Bronchial epithelial cell (primary cell): ENCODE data around the gene NDUFAF5. TPM values are rescaled to one million over a fixed set of nuclear protein-coding genes. Genes with fewer than 3 reads are reported as not detected.

Experiments used
- DNase-seq: peaks from one replicate; pipeline ENCODE4 v3.0.0-alpha.2; 2010; ENCODE audit warnings: low read depth
- FAIRE-seq: peaks from 2 replicates; lab custom pipeline; 2011; peaks lifted over from hg19 to GRCh38; lab: Jason Lieb, UNC
- H3K27me3 ChIP-seq: 2 replicates; pipeline ENCODE4 v1.5.1; 2011; ENCODE audit warnings: low read length; ENCODE audit not compliant: control insufficient read depth, insufficient read depth
- H3K36me3 ChIP-seq: 2 replicates; pipeline ENCODE4 v1.5.1; 2011; ENCODE audit warnings: low read length; ENCODE audit not compliant: control insufficient read depth, insufficient read depth
- H3K4me3 ChIP-seq: 2 replicates; pipeline ENCODE4 v1.5.1; 2011; ENCODE audit warnings: mild to moderate bottlenecking, low read depth, low read length, control low read depth
- total RNA-seq: library from RNA; depleted of rRNA; stranded (reverse); fragments of >200 nt; gene quantifications from 2 replicates; pipeline ENCODE4 v1.2.1, GENCODE V29; 2014
- TF ChIP-seq, protein P1 (sequence below): IDR thresholded peaks from 2 replicates; pipeline ENCODE4 v1.5.1; 2011; ENCODE audit warnings: mild to moderate bottlenecking, moderate library complexity, low read length, control low read depth, inconsistent platforms; ENCODE audit not compliant: insufficient read depth, severe bottlenecking

Gene NDUFAF5
- total RNA-seq, 1 donor from 2014 or later: 15.0 TPM

DNA sequence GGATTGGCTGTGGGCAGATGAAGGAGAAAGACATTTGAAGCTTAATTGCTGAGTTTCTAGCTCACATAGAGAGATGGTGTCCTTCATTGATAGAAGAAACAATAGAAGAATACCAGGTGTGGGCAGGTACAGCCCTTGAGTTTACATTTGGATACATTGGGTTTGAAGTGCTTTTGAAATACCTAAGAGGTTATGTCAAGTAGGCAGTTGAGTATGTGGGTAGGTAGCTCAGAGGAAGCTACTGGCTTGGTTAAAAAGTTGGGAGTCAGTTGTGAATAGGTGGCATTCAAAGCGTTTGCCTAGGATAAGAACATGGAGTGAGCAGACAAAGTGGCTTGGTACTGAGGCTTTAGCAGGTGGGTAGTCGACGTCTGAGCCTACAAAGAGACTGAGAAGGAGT lies 25.0 kb downstream of the NDUFAF5 start:
- H3K4me3 ChIP-seq: no peak overlapping the region
- H3K36me3 ChIP-seq: peaks cover 11% of the 10 kb centered on the region
- FAIRE-seq (no peak), DNase-seq (no peak)
- no peaks in the 10 kb centered on the region for H3K27me3 ChIP-seq
- TF ChIP-seq, protein P1, sequence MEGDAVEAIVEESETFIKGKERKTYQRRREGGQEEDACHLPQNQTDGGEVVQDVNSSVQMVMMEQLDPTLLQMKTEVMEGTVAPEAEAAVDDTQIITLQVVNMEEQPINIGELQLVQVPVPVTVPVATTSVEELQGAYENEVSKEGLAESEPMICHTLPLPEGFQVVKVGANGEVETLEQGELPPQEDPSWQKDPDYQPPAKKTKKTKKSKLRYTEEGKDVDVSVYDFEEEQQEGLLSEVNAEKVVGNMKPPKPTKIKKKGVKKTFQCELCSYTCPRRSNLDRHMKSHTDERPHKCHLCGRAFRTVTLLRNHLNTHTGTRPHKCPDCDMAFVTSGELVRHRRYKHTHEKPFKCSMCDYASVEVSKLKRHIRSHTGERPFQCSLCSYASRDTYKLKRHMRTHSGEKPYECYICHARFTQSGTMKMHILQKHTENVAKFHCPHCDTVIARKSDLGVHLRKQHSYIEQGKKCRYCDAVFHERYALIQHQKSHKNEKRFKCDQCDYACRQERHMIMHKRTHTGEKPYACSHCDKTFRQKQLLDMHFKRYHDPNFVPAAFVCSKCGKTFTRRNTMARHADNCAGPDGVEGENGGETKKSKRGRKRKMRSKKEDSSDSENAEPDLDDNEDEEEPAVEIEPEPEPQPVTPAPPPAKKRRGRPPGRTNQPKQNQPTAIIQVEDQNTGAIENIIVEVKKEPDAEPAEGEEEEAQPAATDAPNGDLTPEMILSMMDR: no peak

DNA sequence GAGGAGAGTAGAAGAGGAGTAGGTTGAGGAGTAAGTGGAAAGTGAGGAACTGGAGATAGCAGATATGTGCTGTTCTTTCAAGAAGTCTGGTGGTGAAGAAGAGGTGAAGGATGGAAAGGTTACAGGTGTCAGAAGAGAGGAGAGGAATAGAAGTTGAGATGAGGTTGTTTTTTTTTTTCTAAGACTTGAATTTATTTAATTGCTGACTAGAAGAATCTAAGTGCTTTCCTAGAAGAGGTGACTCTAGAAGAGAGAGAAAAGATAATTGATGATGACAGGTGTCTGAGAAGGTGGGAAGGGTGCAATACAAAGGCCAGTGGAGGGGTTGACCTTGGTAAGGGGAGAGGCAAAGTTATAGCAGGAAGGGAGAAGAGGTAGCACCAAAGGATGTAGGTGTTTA lies 25.6 kb downstream of the NDUFAF5 start:
- FAIRE-seq: no peak

DNA sequence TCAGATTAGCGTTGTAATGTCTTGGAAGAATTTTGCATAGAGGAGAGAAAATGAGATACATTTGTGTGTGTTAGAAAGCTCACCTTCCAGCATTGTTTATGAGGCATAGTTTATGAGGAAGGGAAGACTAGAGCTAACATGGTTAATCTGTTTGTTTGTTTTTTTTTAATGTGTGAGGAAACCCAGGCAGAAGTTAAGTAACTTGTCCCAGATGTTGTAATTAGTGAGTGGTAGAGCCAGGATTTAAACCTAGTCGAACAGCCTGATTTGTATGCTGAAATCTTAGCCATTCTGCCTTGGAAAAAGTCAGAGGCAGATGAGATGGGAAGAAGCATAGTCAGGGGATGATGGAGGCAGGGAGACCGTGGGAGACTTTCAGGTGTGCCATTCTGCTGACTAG lies 29.1 kb downstream of the NDUFAF5 start:
- no peaks in the 10 kb centered on the region for H3K27me3 ChIP-seq
- DNase-seq (no peak), FAIRE-seq (no peak)
- H3K4me3 ChIP-seq: no peak overlapping the region
- TF ChIP-seq, protein P1: no peak
- H3K36me3 ChIP-seq: peaks cover 11% of the 10 kb centered on the region

More for the DNA sequence above, 25.6 kb downstream of the NDUFAF5 start:
- TF ChIP-seq, protein P1: no peak
- DNase-seq: no peak
- no peaks in the 10 kb centered on the region for H3K27me3 ChIP-seq
- H3K4me3 ChIP-seq: no peak overlapping the region
- peaks cover 11% of the 10 kb centered on the region for H3K36me3 ChIP-seq

DNA sequence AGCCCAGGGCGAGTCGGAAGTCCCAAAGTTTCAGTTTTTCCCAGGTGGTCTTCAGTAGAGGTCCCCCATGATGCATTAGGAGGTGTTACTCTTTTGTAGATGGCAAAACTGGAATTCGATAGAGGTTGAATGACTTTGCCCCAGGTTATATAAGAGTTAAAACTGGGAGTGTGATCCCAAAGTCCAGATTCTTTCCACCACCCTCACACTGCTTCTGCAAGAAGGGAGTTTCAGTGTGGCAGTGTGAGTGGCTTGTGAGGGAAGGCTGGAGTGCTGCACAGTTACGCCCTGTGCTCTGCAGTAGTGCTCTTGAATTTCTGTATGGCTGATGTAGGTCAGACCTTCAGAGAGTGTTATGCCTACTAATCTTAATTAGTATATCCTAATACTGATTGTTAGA lies 29.8 kb downstream of the NDUFAF5 start:
- no peak overlapping the region for H3K4me3 ChIP-seq
- H3K36me3 ChIP-seq: peaks cover 9% of the 10 kb centered on the region
- TF ChIP-seq, protein P1: no peak
- DNase-seq (no peak), FAIRE-seq (no peak)
- no peaks in the 10 kb centered on the region for H3K27me3 ChIP-seq

DNA sequence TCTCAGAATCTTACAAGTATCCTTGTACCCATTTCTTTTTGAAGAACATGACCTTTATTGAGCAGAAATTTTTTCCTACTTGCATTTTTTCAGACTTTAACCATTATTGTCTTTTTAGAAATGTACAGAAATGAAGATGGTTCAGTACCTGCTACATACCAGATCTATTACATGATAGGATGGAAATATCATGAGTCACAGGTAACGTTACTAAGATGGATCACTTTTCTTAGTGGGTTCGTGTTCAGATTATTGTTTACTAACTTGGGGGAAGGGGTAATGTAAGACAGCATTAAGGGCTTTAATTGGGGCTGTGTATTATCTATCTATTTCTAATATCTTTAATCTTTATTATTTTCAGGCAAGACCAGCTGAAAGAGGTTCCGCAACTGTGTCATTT lies 31.9 kb downstream of the NDUFAF5 start:
- TF ChIP-seq, protein P1: no peak
- Histone ChIP-seq H3K4me3 (no peak overlapping the region), H3K27me3 (no peaks in the 10 kb centered on the region), H3K36me3 (peaks cover 5% of the 10 kb centered on the region)
- DNase-seq (peak; percentile 72), FAIRE-seq (no peak)

DNA sequence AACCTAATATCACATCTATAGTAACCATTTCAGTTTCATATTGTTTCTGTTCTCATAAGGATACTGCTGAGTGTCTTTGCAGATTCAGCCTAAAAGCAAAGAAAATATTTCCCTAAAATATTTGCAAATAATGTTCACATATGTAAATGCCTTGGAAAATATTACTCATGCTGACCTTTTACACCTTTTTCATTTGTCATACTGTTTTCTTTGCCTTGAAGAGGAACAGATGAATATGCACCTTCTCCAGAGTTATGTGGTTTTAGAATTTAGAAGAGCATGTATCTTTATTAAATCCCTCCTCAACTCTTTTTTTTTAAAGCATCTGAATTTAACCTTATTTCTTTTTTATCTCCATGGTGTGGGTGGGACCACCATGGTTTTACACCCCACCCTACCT lies 32.5 kb downstream of the NDUFAF5 start:
- DNase-seq: peak; percentile 64
- Histone ChIP-seq H3K4me3 (no peak overlapping the region), H3K36me3 (peaks cover 2% of the 10 kb centered on the region), H3K27me3 (no peaks in the 10 kb centered on the region)
- TF ChIP-seq, protein P1: no peak
- no peak for FAIRE-seq
